CD4-positive, alpha-beta T cell treated with Interleukin-1 beta for 1 hour (primary cell): ENCODE data around the gene CD226.
A peak's percentile ranks its signal among the peaks of the same experiment; 100 is the strongest.
"Not testable (repeated sequence)": the region's sequence is repeated elsewhere in the genome, so short reads cannot be mapped to it uniquely, and the experiment has no call there.

ENCODE experiments used
- DNase-seq, 2 donors: peaks; one replicate each; pipeline ENCODE4 v3.0.0-alpha.2; 2020 to 2022

The CD226 gene

GRCh38 chr18:69947361-69948133 is at the start of gene CD226:
Gene CD226, minus strand, starts transcription at chr18:69947873. Its CDS starts 467 bp downstream, at chr18:69947406.
- peak in 1 of 2 donors; percentile 57 for DNase-seq

- no peak for DNase-seq
Measured at GRCh38 chr18:69996951-69997798, 49.5 kb upstream of the CD226 start.

GRCh38 chr18:69996417-69996816 is 48.7 kb upstream of the CD226 start:
- no peak for DNase-seq

DNA sequence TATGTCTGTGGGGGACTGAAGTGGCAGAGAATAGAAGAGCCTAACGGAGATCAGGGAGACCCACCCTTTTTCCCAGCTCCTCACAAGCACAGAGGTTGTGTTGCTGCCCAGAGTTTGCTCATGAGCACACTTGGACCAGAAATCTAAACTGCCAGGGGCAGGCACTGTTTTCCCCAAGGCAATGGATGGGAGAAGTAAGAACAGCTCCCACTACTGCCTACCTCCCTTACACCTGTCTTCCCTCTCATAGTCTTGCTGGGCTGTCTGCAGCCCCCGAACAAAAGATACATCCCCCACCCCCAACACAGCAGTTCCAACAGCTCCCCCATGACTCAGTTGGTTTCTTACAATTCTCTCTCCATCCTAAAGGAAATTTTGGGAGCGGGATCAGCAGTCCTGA is 48.1 kb upstream of the CD226 start:
- DNase-seq = no peak

GRCh38 chr18:69992776-69993175 is 45.1 kb upstream of the CD226 start:
- no peak for DNase-seq

DNA sequence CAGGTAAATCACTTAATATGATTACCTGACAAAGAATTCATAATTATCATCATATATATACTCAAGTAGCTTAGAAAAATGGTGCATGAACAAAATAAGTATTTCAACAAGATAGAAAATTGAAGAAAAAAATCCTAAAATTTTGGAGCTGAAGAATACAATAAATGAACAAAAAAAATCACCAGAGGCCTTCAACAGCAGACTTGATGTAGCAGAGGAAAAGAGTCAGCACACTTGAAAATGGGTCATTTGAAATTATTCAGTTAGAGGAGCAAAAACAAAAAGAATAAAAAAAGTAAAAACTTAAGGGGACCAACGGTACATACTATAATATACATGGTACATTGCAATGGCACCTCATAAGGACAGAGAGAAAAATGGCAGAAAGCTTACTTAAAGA is 40.2 kb upstream of the CD226 start:
- no peak for DNase-seq

- DNase-seq = no peak
Measured at GRCh38 chr18:69985239-69985638, 37.6 kb upstream of the CD226 start.

GRCh38 chr18:69982417-69982816 is 34.7 kb upstream of the CD226 start:
- no peak for DNase-seq

GRCh38 chr18:69981948-69982347 is 34.3 kb upstream of the CD226 start:
- DNase-seq = no peak

GRCh38 chr18:69980982-69981804 is 33.5 kb upstream of the CD226 start:
- DNase-seq = no peak

GRCh38 chr18:69980509-69980908 is 32.8 kb upstream of the CD226 start:
- no peak for DNase-seq

GRCh38 chr18:69978732-69979715 is 31.4 kb upstream of the CD226 start:
- DNase-seq = no peak

GRCh38 chr18:69975294-69975693 is 27.6 kb upstream of the CD226 start:
- DNase-seq = not testable (repeated sequence)

GRCh38 chr18:69974365-69974764 is 26.7 kb upstream of the CD226 start:
- no peak for DNase-seq

GRCh38 chr18:69969491-69969890 is 21.8 kb upstream of the CD226 start:
- DNase-seq = no peak

DNA sequence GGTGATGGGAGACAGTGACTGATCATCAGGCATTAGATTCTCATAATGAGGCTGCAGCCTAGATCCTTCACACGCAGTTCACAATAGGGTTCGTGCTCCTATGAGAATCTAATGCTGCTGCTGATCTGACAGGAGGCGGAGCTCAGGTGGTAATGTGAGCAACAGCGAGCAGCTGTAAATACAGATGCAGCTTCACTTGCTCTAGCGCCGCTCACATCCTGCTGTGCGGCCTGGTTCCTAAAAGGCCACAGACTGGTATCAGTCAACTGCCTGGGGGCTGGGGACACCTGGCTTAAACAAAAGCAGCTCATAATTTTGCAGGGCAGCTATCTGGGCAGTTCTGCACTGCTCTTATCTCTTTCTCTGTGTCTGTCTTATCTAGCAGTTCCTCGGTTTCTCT is 20.4 kb upstream of the CD226 start:
- DNase-seq = peak in 1 of 2 donors; percentile 16

- DNase-seq = no peak
Measured at GRCh38 chr18:69963196-69963595, 15.5 kb upstream of the CD226 start.

- DNase-seq = no peak
Measured at GRCh38 chr18:69961718-69962117, 14.0 kb upstream of the CD226 start.

DNA sequence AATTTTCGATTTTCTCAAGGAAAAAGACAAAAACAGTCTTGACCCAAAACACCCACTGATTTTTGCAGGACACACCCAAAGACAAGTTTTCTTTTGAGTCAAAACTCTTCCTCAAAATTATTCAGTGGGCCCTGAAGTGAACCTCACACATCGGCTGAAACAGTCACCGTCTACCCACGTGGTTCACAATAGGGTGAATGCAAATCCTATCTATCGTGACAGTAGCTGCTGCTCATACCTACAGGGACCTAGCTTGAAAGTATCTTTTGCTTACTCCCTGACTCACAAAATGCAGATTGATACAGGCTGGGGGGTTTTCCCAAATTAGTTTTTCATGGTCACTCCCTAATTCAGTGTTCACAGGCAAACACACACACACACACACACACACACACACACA is 10.7 kb upstream of the CD226 start:
- DNase-seq = peak in 1 of 2 donors; percentile 17

DNA sequence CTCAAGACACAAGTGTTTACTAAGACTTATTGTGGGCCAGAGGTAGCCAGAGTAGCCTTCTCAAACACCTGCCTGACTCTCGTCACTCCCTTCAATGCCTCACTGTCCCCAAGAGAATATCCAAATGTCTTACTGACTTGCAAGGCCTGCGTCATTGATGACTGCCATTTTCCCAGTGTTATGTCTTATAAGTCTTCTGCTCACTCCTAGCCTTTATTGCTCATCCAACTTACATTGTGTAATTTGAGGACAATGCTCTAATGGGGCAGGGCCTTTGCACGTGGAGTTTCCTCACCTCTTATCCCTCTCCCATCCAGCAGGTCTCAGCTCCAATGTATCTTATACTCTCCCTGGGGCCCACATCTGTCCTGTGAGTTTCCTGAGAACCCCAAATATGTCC is 10.1 kb upstream of the CD226 start:
- DNase-seq = no peak

DNA sequence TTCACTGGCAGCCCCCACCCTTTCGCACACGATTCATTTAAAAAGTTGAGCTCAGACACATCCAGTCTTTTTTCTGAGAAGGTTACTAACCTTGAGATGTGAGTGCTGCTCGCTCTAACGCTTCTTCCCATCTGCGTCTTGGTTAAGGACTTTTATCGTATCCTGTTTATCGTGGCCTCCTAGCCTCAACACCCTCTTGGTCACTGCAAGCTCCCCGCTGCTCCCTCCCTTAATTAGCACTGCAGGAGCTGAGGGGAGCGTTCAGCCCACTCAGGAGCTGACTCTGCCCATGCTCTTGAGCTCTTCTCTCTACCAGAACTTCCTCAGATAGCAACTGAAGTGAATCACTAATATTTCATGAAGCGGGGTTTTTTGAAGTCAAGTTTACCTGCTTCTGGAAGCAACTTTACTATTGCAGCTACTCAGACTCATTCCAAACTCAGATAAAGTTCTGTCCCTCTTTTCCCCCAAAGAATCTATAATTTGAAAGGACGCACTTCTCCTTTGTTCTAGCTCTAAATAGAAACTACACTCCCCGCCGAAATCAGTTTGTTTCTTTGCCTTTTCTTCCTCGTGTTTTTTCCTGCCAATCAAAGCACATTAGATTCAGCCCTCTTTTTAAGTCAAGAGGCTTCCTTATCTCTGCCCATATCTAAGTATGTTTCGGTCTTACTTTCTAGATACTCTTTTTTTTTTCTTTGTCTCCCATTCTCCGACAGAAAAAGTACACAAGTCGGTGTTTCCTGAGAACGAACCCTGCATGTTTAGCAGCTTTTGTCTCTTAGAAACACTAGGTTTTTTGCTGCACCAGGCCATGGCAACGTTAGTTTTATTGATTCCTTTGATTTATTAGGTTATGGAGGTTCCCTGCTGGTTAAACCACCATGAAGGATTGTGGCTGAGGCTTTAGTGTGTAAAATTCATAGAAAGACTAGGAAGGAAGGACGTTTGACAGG is 9.3 kb upstream of the CD226 start:
- no peak for DNase-seq
